SU-DHL-6 (cell line): ENCODE data around the gene PLPP7.

Source experiments
- H2AFZ ChIP-seq: fragments of 200-600 bp; sonication (generic); 2 replicates; pipeline ENCODE4 v1.6.1; 2014; ENCODE audit warnings: low read depth, mild to moderate bottlenecking, moderate library complexity, mixed read lengths, antibody characterized with exemption, low read length; ENCODE audit not compliant: severe bottlenecking
- H3F3A ChIP-seq: fragments of 200-600 bp; shearing (Covaris generic); 2 replicates; pipeline ENCODE4 v1.6.0; 2016; ENCODE audit warnings: antibody characterized with exemption, mild to moderate bottlenecking; ENCODE audit not compliant: insufficient read depth
- H3K27ac ChIP-seq: fragments of 200-600 bp; sonication (generic); 2 replicates; pipeline ENCODE4 v1.5.1; 2016; ENCODE audit warnings: low read depth, mild to moderate bottlenecking, low read length, moderate library complexity, mixed read lengths
- H3K27me3 ChIP-seq: fragments of 200-600 bp; sonication (generic), shearing (Covaris generic); 2 replicates; pipeline ENCODE4 v1.6.0; 2014; ENCODE audit warnings: mild to moderate bottlenecking, low read length
- H3K36me3 ChIP-seq: fragments of 200-600 bp; sonication (generic); 2 replicates; pipeline ENCODE4 v1.6.1; 2014; ENCODE audit warnings: mild to moderate bottlenecking, low read length, mixed read lengths
- H3K4me2 ChIP-seq: fragments of 300-600, 200-600 bp; shearing (Covaris generic), sonication (generic); 2 replicates; pipeline ENCODE4 v1.6.0; 2014; ENCODE audit warnings: low read length, low read depth, mild to moderate bottlenecking; ENCODE audit not compliant: poor library complexity, severe bottlenecking
- H3K4me3 ChIP-seq: fragments of 200-600 bp; sonication (generic); 2 replicates; pipeline ENCODE4 v1.5.1; 2014; ENCODE audit warnings: antibody characterized with exemption, low read length, mild to moderate bottlenecking, mixed read lengths; ENCODE audit not compliant: insufficient read depth, poor library complexity, severe bottlenecking
- H3K79me2 ChIP-seq: fragments of 200-600 bp; sonication (generic); 2 replicates; pipeline ENCODE4 v1.6.1; 2014; ENCODE audit warnings: mild to moderate bottlenecking, low read length, moderate library complexity; ENCODE audit not compliant: insufficient read depth
- H3K9ac ChIP-seq: fragments of 200-600 bp; sonication (generic); 2 replicates; pipeline ENCODE4 v1.7.0; 2014; ENCODE audit warnings: mild to moderate bottlenecking, low read length
- H3K9me2 ChIP-seq: fragments of 200-600 bp; sonication (generic); replicated peaks from 2 replicates; pipeline ENCODE4 v1.6.1; 2014; ENCODE audit warnings: low read length; ENCODE audit not compliant: insufficient read depth
- H3K9me3 ChIP-seq: fragments of 200-600 bp; sonication (generic); 2 replicates; pipeline ENCODE4 v1.6.1; 2014; ENCODE audit warnings: low read length, mixed read lengths; ENCODE audit not compliant: insufficient read depth
- H4K20me1 ChIP-seq: fragments of 200-600 bp; sonication (generic); 2 replicates; pipeline ENCODE4 v1.6.1; 2014; ENCODE audit warnings: low read depth, mild to moderate bottlenecking, antibody characterized with exemption, low read length, moderate library complexity, mixed read lengths
- CTCF ChIP-seq: fragments of 200-600 bp; sonication (generic); IDR thresholded peaks from one replicate; pipeline ENCODE4 v1.5.1; 2017; ENCODE audit warnings: antibody characterized with exemption, mild to moderate bottlenecking, low read length, moderate library complexity; ENCODE audit not compliant: insufficient read depth, poor library complexity, severe bottlenecking
- EZH2phosphoT487 ChIP-seq: fragments of 200-600 bp; sonication (generic), shearing (Covaris generic); conservative IDR thresholded peaks from 2 replicates; pipeline ENCODE4 v1.6.1; 2018; ENCODE audit warnings: mild to moderate bottlenecking, antibody characterized with exemption, low read length, moderate library complexity, mixed read lengths

PLPP7 gene

DNA sequence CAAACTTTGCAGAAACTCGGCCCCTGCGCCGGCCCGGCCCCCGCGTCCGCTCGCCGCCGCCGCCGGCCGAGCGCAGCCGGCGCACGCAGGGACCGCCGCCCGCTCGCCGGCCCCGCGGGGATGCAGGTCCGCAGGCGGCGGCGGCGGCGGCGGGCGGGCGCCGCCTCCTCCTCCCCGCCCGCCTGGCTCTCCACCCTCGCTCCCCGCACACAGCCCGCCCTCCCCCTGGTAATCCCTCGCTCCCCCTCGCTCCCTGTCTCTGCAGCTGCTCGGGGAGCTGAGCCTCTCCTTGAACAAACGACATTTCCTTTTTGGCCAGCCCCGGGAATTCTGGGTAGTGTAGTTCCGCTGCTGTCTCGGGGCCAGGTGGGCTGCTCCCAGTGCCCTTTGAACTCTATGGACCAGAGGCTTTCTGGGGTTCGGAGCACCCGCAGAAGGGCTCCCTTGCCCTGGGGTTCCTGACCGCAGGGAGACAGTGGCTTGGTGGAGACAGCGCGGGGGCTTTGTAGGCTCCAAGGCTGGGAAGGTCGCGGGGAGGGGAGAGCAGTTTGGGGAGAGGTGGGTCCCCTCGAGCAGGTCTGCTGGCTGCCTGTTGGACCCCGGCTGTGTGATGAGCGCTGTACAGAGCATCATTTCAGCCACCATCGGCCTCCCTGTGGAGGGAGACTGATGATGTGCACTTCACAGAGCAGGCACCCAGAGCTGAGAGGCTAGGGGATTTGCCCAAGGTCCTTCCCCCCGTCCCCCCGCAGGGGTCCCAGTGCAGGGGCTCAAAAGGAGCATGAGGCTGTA is 11.4 kb upstream of the PLPP7 start:
- Histone ChIP-seq H3K4me3 (peak overlapping the region; percentile 63), H4K20me1 (no peaks in the 10 kb centered on the region), H3K9me3 (no peaks in the 10 kb centered on the region), H2AFZ (no peak overlapping the region), H3F3A (peaks cover 8% of the 10 kb centered on the region; the same call in 1 of the 2 replicates), H3K27me3 (no peaks in the 10 kb centered on the region), H3K79me2 (peaks cover 6% of the 10 kb centered on the region; the same call in 1 of the 2 replicates), H3K27ac (no peak overlapping the region), H3K9ac (peak overlapping the region; percentile 64), H3K9me2 (no peaks in the 10 kb centered on the region), H3K4me2 (peak overlapping the region; percentile 67), H3K36me3 (no peaks in the 10 kb centered on the region)
- TF ChIP-seq EZH2phosphoT487 (no peak), CTCF (no peak)

- Histone ChIP-seq H3K9ac (no peak overlapping the region), H3K4me3 (no peak overlapping the region), H3K9me3 (no peaks in the 10 kb centered on the region), H3K79me2 (peaks cover 1% of the 10 kb centered on the region; the same call in 1 of the 2 replicates), H3K27me3 (no peaks in the 10 kb centered on the region), H3K4me2 (no peak overlapping the region), H3F3A (peaks cover 8% of the 10 kb centered on the region; the same call in 1 of the 2 replicates), H3K9me2 (no peaks in the 10 kb centered on the region), H3K36me3 (no peaks in the 10 kb centered on the region), H2AFZ (no peak overlapping the region), H3K27ac (no peak overlapping the region), H4K20me1 (no peaks in the 10 kb centered on the region)
- no peak for TF ChIP-seq CTCF
- TF ChIP-seq EZH2phosphoT487 = no peak
These were observed 10.8 kb upstream of the PLPP7 start for GRCh38 chr9:131278702-131279111.

- Histone ChIP-seq H3K27ac (no peak overlapping the region), H3K36me3 (no peaks in the 10 kb centered on the region), H3F3A (peaks cover 8% of the 10 kb centered on the region; the same call in 1 of the 2 replicates), H3K9me3 (no peaks in the 10 kb centered on the region), H3K4me2 (no peak overlapping the region), H3K9ac (no peak overlapping the region), H3K27me3 (no peaks in the 10 kb centered on the region), H2AFZ (no peak overlapping the region), H4K20me1 (no peaks in the 10 kb centered on the region), H3K9me2 (no peaks in the 10 kb centered on the region), H3K79me2 (no peaks in the 10 kb centered on the region; the same call in 1 of the 2 replicates), H3K4me3 (no peak overlapping the region)
- TF ChIP-seq CTCF (no peak), EZH2phosphoT487 (no peak)
These were observed 10.2 kb upstream of the PLPP7 start for GRCh38 chr9:131279196-131279862.
